HG02938 (cell line): ENCODE measurements around the gene MRPL17.

Experiments used
- ATAC-seq: cut with Tn5 transposase; IDR thresholded peaks from one replicate; pipeline ENCODE4 v1.9.1; 2021; ENCODE audit warnings: mild to moderate bottlenecking, moderate library complexity; ENCODE audit not compliant: unreplicated experiment

MRPL17 gene

DNA sequence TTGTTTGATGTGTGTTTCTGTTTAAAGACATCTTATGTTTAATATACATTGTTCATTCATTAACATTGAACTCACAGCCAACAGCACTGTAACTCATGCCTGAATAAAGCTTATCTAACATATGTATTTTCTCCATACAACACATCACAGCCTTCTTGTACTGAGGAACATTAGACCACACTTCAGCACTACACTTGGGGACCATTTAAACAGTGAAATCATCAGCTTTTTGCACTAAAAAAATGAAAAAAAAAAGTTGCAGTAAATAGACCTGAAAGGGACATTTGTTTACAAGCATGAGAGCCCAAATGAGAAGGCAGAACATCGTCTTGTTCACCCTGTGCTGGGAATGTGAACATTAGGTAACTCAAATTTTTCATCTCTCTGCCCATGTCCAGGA lies 48.6 kb downstream of the MRPL17 start:
- no peak for ATAC-seq

DNA sequence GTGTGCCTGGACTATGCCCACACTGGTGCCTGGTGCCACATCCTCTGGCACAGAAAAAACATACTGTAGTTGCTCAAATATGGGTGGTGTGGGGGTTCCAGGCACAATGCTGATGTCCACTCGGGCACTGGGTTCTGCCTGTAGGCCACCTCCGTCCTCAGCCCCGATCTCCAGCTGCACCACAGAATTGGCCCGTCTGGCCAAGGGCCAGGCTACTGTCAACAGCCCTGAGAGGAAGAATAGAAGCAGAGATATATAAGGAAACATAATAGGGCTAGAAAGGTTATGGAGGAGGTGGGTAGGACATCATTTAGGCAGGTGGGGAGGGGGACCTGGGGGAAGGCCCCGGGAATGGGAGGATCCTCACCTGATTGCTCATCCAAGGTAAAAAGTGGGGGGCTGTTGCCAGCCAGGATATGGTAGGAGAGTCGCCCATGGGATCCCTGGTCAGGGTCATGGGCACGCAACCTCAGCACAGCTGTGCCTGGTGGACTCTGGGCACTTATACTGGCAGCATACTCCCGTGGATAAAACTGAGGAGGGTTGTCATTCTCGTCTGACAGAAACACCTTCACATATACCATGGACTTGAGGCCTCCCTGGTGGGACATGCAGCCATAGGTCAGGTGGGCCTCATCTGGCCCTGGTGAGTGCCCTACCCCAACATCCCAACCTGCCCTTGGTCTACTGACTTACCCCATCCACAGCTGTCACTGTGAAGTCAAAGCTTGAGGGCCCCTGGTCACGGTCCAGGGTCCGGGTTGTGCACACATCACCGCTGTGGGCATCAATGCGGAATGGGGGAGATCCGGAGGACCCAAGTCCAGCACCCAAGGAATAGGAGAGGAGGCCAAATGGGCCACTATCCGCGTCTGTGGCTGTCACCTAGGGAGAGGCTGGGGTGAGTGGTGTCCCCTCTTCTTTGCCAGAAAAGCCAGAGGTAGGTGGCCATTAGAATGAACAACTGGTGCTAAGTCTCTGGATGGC lies 49.4 kb downstream of the MRPL17 start:
- ATAC-seq: no peak

DNA sequence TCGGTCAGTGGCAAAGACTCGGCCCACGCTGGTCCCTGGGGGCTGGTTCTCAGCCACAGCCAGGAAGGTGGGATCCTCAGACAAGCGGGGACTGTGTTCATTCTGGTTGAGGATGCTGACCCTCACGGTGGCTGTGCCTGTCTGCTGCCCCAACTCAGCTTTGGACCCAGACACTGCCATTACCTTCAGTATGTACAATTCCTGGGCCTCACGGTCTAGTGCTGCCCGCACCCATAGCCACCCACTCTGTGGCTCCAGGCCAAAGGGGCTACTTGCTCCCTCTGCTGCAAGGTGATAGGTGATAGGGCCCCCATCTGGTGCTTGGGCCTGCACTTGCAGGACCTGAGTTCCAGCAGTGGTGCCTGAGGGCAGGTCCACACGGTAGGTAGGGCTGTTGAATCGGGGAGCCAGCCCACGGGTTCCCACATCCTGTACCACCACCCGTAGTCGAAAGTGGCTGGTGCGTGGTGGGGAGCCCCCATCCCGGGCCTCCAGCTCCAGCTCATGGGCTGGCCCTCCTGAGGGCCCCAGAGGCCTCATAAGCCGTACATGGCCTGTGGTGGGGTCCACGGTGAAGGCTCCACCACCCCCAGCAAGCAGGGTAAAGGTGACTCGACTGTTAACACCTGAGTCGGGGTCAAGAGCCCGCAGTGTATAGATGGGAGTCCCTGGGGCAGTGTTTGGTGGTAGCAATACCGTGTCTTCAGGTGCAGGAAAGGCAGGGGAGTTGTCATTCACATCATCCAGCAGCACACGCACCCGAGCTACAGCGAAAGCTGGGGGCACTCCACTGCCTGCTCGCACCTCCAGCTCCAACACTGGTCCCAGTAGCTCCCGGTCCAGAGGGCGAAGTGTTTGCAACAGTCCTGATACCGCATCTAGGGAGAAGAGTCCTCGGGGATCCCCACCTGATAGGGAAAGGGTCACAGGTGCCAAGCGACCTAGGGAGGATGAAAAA lies 50.7 kb downstream of the MRPL17 start:
- ATAC-seq: no peak

DNA sequence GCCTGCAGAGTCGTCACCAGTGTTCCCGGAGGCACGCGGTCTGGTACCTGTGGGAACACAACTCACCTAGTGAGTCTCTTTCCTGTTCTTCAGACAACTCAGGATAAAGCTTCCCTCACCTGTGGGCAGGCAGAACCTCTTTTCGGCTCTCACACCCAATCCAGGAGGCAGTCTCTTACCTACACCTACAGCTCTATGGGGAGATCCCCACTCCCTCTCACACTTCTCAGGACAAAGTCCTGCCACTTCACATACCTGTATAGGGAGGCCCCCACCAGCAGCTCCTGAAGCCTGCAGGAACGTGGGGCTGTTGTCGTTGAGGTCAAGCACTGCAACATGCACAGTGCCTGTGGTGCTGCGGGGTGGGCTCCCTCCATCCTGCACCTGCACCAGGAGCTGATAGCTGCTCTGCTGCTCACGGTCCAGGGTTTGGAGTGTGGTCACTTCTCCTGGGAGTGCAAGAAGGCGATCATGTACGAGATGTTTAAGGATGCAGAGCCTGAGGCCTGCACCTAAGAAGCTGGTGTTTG lies 51.7 kb downstream of the MRPL17 start:
- no peak for ATAC-seq

DNA sequence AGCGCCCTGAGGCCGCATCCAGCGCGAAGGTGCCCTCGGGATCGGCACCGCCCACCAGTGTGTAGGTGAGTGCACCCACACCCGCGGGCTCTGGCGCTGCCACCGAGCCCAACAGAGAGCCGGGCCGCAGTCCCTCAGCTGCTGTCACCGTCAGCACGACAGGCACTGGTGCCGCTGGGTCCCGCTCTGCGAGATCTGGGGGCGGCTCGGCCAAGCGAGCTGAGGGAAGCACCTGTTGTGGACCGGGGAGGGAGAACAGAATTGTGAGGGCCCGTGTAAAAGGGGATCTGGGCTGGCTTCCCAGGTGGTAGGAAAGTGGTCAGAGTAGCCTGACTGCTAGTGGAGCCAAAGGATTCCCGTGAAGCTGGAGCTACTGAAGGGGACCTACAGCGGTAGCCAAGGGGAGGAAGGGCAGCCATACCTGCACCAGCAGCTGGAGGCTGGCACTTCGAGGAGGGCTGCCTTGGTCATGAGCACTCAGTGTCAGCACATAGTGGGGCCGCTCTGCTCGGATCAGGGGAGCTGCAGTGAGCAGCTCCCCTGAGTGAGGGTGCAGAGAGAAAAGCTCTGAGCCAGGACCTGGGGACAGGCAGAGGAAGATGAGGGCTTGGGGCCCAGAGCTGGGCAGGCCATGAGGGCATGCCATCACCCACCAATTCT lies 52.4 kb downstream of the MRPL17 start:
- ATAC-seq: no peak
